ENCODE data around the gene PRIMA1. TPM values are rescaled to one million over a fixed set of nuclear protein-coding genes. Genes with fewer than 3 reads are reported as not detected.

Gene PRIMA1
- total and polyA plus RNA-seq, 9 of the 15 experiments (the other 6 are each of a cell fraction or from before 2014, with no cell fraction given) = not detected

DNA sequence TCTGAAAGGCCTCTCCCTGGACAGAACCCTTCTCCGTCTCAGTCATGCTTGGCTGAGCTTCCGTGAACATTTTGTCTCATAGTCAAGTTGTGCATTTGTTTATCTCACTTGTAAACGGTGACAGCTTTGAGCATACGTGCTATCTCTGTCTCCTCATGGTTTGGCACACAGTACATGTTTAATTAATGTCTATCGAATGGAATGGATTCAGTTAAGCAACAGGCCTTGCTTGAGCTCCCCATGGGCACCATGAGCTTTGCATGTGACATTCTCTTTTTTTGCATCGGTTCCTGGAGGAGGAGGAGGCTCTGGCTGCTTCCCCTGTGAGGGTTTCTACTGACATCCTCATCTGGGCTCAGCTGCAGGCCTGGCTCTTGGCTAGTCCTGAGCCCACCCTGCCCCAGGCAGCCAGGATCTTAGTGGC lies 80.0 kb downstream of the PRIMA1 start (continued):
- no peak for TF ChIP-seq MTA3 (IDR thresholded peaks at IDR 0.05; ENCODE audit: borderline replicate concordance)
- TF ChIP-seq ZNF79 (CRISPR knock-in tag; IDR thresholded peaks at IDR 0.05; ENCODE audit: low read depth) = no peak
- TF ChIP-seq RBM17 (IDR thresholded peaks at IDR 0.05; ENCODE audit: borderline replicate concordance, low read depth, low read length) = no peak
- no peak for TF ChIP-seq NFE2L1 (tag; IDR thresholded peaks at IDR 0.05; ENCODE audit: borderline replicate concordance, low read depth)

DNA sequence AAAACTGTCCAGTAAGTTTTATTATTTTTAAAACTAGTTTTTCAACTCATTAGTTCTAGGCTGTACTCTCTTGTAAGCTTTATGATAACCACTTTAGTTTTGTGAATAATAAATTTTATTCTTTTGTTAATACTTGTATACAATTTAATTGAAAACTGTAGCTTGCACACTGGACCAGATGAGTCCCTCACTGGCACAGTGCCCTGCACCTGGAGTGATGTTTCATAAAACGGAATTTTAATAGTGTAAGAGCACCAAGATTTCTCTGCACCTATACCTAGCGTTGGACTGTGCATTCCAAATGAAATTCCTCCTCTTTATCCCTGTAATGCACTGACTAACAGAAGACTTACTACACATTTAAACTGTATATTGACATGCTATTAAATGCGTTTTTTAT lies 80.8 kb downstream of the PRIMA1 start:
- no TSS peak for BruUV-seq (replicated peaks)
- no peak for FAIRE-seq

More for the DNA sequence above, 80.8 kb downstream of the PRIMA1 start:
- intact Hi-C loops (cut with micrococcal nuclease) = no loop called here
- DNase-seq (ENCODE audit: extremely low read depth in 1 of 4, low spot score in 3 of 4) = no peak
- in situ Hi-C loops (cut with MboI) = no loop called here
- H3K4me3 ChIP-seq = no peak overlapping the region
- H3K9me1 ChIP-seq (ENCODE audit: control insufficient read depth, insufficient read depth, low read length) = no peaks in the 10 kb centered on the region
- ChIA-PET POLR2A (no interaction called here), CTCF (ENCODE audit: low intra/inter-chr PET ratio) (no interaction called here)
- no peaks in the 10 kb centered on the region for H3K9me3 ChIP-seq (replicated peaks; ENCODE audit: control insufficient read depth, insufficient read depth, low read depth, low read length)
- no peak overlapping the region for H3K4me2 ChIP-seq (ENCODE audit: insufficient read depth, low read length)
- no peak overlapping the region for H2AFZ ChIP-seq (ENCODE audit: low read depth, low read length)
- H4K20me1 ChIP-seq (replicated peaks; ENCODE audit: control insufficient read depth, insufficient read depth, low read length) = no peaks in the 10 kb centered on the region
- no peaks in the 10 kb centered on the region for H3K4me1 ChIP-seq (replicated peaks in 1 of 2; ENCODE audit: control insufficient read depth in 2 of 2, insufficient read depth in 2 of 2, low read length in 2 of 2)
- H3K27me3 ChIP-seq (ENCODE audit: control insufficient read depth in 2 of 2, insufficient read depth in 2 of 2, low read length in 2 of 2) = peaks cover 3 to 12% of the 10 kb centered on the region in 2 experiments; a peak in 3 of 5 replicates
- no peak for TF ChIP-seq TARDBP (IDR thresholded peaks at IDR 0.05)
- no peak for TF ChIP-seq ZFP91 (CRISPR knock-in tag; IDR thresholded peaks at IDR 0.05)
- TF ChIP-seq BACH1 (tag; IDR thresholded peaks at IDR 0.05) = no peak
- TF ChIP-seq ZKSCAN1 (IDR thresholded peaks at IDR 0.05; ENCODE audit: low read depth, low read length) = no peak
- TF ChIP-seq NFATC3 (IDR thresholded peaks at IDR 0.05) = no peak
- no peak for TF ChIP-seq RBM14 (IDR thresholded peaks at IDR 0.05; ENCODE audit: borderline replicate concordance, insufficient read depth, low read depth, low read length)
- TF ChIP-seq CC2D1A (IDR thresholded peaks at IDR 0.05) = no peak
- TF ChIP-seq RBM25 (IDR thresholded peaks at IDR 0.05; ENCODE audit: low read depth, low read length, severe bottlenecking) = no peak
- no peak for TF ChIP-seq BDP1 (IDR thresholded peaks at IDR 0.05; ENCODE audit: insufficient read depth, insufficient read length)
- no peak for TF ChIP-seq IFI16 (CRISPR knock-in tag; IDR thresholded peaks at IDR 0.05)
- no peak for TF ChIP-seq RBM22 (IDR thresholded peaks at IDR 0.05; ENCODE audit: low read depth, low read length, poor library complexity, severe bottlenecking)
- TF ChIP-seq CEBPG (CRISPR knock-in tag; IDR thresholded peaks at IDR 0.05) = no peak
- TF ChIP-seq CEBPG (tag; conservative IDR thresholded peaks at IDR 0.05 in 1 of 2, IDR thresholded peaks at IDR 0.05 in 1 of 2) = no peak
- no peak for TF ChIP-seq POLR2AphosphoS5 (IDR thresholded peaks at IDR 0.05; ENCODE audit: control insufficient read depth, insufficient read depth, low read depth, low read length)
- no peak for TF ChIP-seq ZNF695 (CRISPR knock-in tag; IDR thresholded peaks at IDR 0.05)
- no peak for TF ChIP-seq NCOA1 (IDR thresholded peaks at IDR 0.05; ENCODE audit: low read depth)
- no peak for TF ChIP-seq TBL1XR1 (IDR thresholded peaks at IDR 0.05; ENCODE audit: low read length in 2 of 2)
- no peak for TF ChIP-seq KDM5B (IDR thresholded peaks at IDR 0.05; ENCODE audit: insufficient replicate concordance, low read depth, low read length)
- no peak for TF ChIP-seq L3MBTL2 (IDR thresholded peaks at IDR 0.05)
- TF ChIP-seq SLC30A9 (CRISPR knock-in tag; IDR thresholded peaks at IDR 0.05) = no peak
- TF ChIP-seq NR3C1 (CRISPR knock-in tag; IDR thresholded peaks at IDR 0.05) = no peak
- 0% methylated on average over 2 of the region's 3 CpGs for WGBS (ENCODE audit: insufficient coverage, low coverage, missing lambda C conversion rate)
- no peak for ATAC-seq
- H3K36me3 ChIP-seq (ENCODE audit: control insufficient read depth, insufficient read depth, low read length) = no peaks in the 10 kb centered on the region
- no peaks in the 10 kb centered on the region for H3K79me2 ChIP-seq (ENCODE audit: control insufficient read depth, insufficient read depth, low read length)
- no peak overlapping the region for H3K27ac ChIP-seq (ENCODE audit: extremely low read depth, low read depth, low read length)
- H3K9ac ChIP-seq (ENCODE audit: insufficient read depth in 1 of 2, low read depth in 2 of 2, low read length in 2 of 2) = no peak overlapping the region
